ENCODE results near the gene TBC1D2B.

The TBC1D2B gene

GRCh38 chr15:78093242-78094020 is 15.9 kb upstream of the TBC1D2B start:
- H3K27me3 ChIP-seq (ENCODE audit: control insufficient read depth in 1 of 2, insufficient read depth in 2 of 2, low read length in 2 of 2), result no peaks in the 10 kb centered on the region
- no peak overlapping the region for H3K9ac ChIP-seq (ENCODE audit: low read length in 2 of 2)
- peaks cover 25% of the 10 kb centered on the region for H3K4me1 ChIP-seq (ENCODE audit: control insufficient read depth, insufficient read depth, low read length)
- no peak overlapping the region for H3K4me3 ChIP-seq (ENCODE audit: low read length in 2 of 2)
- no peak overlapping the region for H3K27ac ChIP-seq (ENCODE audit: low read length)
- no peaks in the 10 kb centered on the region for H3K36me3 ChIP-seq (ENCODE audit: control insufficient read depth in 2 of 2, insufficient read depth in 2 of 2, low read length in 2 of 2)
- no peaks in the 10 kb centered on the region for H3K9me3 ChIP-seq (ENCODE audit: control insufficient read depth in 2 of 2, low read length in 2 of 2)

DNA sequence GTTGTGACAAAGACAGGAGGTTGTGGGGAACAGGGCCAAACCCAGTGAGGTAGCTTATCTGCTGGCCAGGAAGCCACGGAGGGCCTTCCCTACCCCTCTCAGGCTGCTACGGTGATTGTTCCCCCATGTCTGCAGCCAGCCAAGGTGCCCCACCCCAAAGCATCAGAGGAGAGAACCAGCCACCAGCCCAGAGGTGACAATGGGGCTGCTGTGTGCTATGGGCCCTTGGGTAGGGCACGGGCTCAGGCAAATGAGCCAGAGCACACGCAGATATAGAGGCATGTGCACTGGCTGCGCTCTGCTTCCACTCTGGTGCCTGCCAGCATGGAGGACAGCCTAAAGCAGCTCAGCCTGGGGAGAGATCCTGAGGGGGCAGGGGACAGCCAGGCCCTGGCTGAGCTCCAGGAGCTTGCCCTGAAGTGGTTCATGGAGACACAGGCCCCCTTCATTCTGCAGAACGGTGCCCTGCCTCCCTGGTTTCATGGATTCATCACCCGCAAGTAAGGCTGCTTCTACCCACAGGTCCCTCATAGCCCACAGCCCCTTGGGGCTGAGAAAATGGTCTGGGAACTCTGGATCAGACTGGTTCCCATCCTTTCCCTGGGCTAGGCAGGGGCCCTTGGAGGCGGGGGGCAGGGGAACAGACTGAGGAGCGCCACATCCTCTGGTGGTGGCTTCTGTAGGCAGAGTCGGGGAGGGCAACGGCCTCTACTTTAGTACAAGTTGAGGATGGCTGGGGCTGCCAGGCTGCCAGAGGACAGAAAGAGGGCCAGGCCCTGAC is 14.9 kb upstream of the TBC1D2B start, which contains the start of gene SH2D7:
Gene SH2D7 (plus strand): TSS at position 301 of the 781 bp plus-strand sequence. CDS start 24 bp downstream, at position 325.
- Histone ChIP-seq H3K4me3 (ENCODE audit: low read length in 2 of 2) (no peak within 1 kb of the TSS), H3K27ac (ENCODE audit: low read length) (no peak within 1 kb of the TSS), H3K4me1 (ENCODE audit: control insufficient read depth, insufficient read depth, low read length) (peaks cover 25% of the 10 kb centered on the region), H3K9ac (ENCODE audit: low read length in 2 of 2) (no peak within 1 kb of the TSS), H3K9me3 (ENCODE audit: control insufficient read depth in 2 of 2, low read length in 2 of 2) (no peaks in the 10 kb centered on the region), H3K36me3 (ENCODE audit: control insufficient read depth in 2 of 2, insufficient read depth in 2 of 2, low read length in 2 of 2) (no peaks in the 10 kb centered on the region), H3K27me3 (ENCODE audit: control insufficient read depth in 1 of 2, insufficient read depth in 2 of 2, low read length in 2 of 2) (no peaks in the 10 kb centered on the region)

DNA sequence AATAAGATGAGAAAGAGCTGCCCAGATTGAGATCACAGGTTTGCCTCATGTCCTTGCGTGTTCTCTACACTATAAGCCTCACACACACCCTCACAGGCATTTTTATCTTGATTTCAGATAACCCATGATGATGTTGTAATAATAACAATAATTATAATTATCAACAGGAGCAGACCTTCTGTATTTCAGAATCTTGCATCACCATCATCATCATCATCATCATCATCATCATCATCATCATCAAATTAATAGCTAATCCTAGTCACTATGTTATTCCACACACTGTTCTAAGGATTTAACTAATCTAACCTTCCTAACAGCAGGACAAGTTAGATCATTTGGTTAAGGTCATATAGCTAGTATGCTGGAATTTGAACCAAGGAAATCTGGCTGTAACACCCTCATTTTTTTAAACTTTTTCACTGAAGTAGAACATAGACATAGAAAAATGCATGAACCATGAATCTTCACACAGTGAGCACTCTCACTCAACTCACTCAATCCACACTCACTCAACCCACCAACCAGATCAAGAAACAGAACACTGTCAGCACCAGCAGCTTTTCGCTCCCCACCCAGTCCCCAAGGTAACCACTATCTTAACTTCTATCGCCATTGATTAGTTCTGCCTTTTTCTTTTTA is 13.0 kb upstream of the TBC1D2B start:
- Histone ChIP-seq H3K27me3 (ENCODE audit: control insufficient read depth in 1 of 2, insufficient read depth in 2 of 2, low read length in 2 of 2) (no peaks in the 10 kb centered on the region), H3K27ac (ENCODE audit: low read length) (no peak overlapping the region), H3K9ac (ENCODE audit: low read length in 2 of 2) (no peak overlapping the region), H3K4me3 (ENCODE audit: low read length in 2 of 2) (no peak overlapping the region), H3K4me1 (ENCODE audit: control insufficient read depth, insufficient read depth, low read length) (peaks cover 25% of the 10 kb centered on the region), H3K9me3 (ENCODE audit: control insufficient read depth in 2 of 2, low read length in 2 of 2) (no peaks in the 10 kb centered on the region), H3K36me3 (ENCODE audit: control insufficient read depth in 2 of 2, insufficient read depth in 2 of 2, low read length in 2 of 2) (no peaks in the 10 kb centered on the region)

- Histone ChIP-seq H3K27ac (ENCODE audit: low read length) (no peak overlapping the region), H3K4me3 (ENCODE audit: low read length in 2 of 2) (no peak overlapping the region), H3K4me1 (ENCODE audit: control insufficient read depth, insufficient read depth, low read length) (peaks cover 18% of the 10 kb centered on the region), H3K36me3 (ENCODE audit: control insufficient read depth in 2 of 2, insufficient read depth in 2 of 2, low read length in 2 of 2) (no peaks in the 10 kb centered on the region), H3K9ac (ENCODE audit: low read length in 2 of 2) (no peak overlapping the region), H3K27me3 (ENCODE audit: control insufficient read depth in 1 of 2, insufficient read depth in 2 of 2, low read length in 2 of 2) (no peaks in the 10 kb centered on the region), H3K9me3 (ENCODE audit: control insufficient read depth in 2 of 2, low read length in 2 of 2) (no peaks in the 10 kb centered on the region)
These were observed 11.2 kb upstream of the TBC1D2B start for GRCh38 chr15:78088773-78089080.

DNA sequence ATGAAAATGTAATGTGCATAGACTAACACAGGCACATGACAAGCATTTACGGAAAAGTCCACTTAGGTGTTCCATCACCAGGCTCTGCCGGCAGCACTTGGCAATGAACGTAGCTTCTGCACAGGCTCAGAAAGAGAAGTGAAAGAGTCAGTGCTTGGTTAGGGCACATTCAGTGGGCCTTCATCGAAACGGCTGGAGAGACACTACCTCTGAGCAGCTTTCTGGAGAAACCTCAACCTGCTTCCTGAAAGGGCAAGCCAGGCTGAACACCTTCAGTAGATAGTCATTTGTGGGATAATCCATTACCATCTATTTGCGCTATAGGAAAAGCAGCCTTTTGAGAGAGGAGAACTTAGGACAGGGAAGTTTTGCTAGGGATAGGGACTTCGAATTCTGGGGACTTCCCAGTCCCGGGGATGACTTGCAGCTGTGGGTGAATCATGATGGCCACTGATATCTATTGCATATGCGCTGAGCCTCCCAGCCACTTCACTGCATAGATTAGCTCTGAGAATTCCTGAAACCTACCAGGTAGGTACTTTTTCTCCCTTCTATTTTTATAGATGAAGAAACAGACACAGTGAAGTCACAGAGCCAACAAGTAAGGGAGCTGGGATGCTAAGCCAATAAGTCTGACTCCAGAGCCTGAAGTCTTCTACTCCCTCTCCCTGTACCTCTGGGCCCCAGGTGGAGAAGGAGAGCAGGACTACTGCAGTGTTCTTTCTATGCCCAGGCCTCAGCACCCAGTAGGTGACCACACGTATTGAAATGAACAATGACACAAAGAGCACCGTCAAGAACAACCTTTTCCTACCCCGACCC is 10.7 kb upstream of the TBC1D2B start:
- Histone ChIP-seq H3K27ac (ENCODE audit: low read length) (no peak overlapping the region), H3K4me1 (ENCODE audit: control insufficient read depth, insufficient read depth, low read length) (peaks cover 12% of the 10 kb centered on the region)

DNA sequence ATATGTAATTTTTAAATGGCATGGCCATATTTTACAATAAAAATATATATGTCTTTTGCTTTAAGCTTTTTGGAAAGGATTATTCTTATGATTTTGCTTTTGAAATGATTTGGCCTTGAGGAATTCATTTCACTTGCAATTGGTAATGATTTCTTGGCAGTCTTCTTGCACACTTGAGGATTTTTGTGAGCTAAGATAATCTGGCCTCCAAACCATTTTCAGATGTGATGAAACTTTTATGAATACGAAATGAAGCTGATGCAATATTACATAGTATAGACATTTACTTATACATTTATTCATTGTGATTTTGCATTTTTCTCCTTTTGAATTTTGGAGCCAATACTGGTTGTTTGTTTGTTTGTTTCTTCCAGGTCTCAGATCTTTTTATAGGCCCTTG is 8.4 kb upstream of the TBC1D2B start:
- Histone ChIP-seq H3K9me3 (ENCODE audit: control insufficient read depth in 2 of 2, low read length in 2 of 2) (no peaks in the 10 kb centered on the region), H3K9ac (ENCODE audit: low read length in 2 of 2) (no peak overlapping the region), H3K27me3 (ENCODE audit: control insufficient read depth in 1 of 2, insufficient read depth in 2 of 2, low read length in 2 of 2) (no peaks in the 10 kb centered on the region), H3K36me3 (ENCODE audit: control insufficient read depth in 2 of 2, insufficient read depth in 2 of 2, low read length in 2 of 2) (no peaks in the 10 kb centered on the region), H3K4me3 (ENCODE audit: low read length in 2 of 2) (no peak overlapping the region), H3K4me1 (ENCODE audit: control insufficient read depth, insufficient read depth, low read length) (peaks cover 5% of the 10 kb centered on the region), H3K27ac (ENCODE audit: low read length) (no peak overlapping the region)

More for the DNA sequence above, 10.7 kb upstream of the TBC1D2B start:
- H3K27me3 ChIP-seq (ENCODE audit: control insufficient read depth in 1 of 2, insufficient read depth in 2 of 2, low read length in 2 of 2), result no peaks in the 10 kb centered on the region
- no peak overlapping the region for H3K4me3 ChIP-seq (ENCODE audit: low read length in 2 of 2)
- no peaks in the 10 kb centered on the region for H3K36me3 ChIP-seq (ENCODE audit: control insufficient read depth in 2 of 2, insufficient read depth in 2 of 2, low read length in 2 of 2)
- H3K9me3 ChIP-seq (ENCODE audit: control insufficient read depth in 2 of 2, low read length in 2 of 2), result no peaks in the 10 kb centered on the region
- no peak overlapping the region for H3K9ac ChIP-seq (ENCODE audit: low read length in 2 of 2)

DNA sequence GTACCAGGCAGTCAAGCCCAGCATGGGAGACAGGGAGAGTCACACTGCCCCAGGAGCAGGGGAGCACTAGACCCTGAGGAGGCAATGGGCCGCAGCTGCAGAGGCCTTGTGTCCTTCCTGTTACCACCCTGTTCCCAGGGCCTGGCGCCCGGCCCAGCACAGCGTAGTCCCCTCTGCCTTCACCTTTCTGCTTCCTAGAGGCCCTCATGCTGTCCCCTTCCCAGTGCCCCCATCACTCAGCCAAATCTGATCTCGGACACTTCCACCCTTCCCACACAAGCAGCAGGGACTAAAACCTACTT is 6.9 kb upstream of the TBC1D2B start:
- H3K4me3 ChIP-seq (ENCODE audit: low read length in 2 of 2), result no peak overlapping the region
- H3K9me3 ChIP-seq (ENCODE audit: control insufficient read depth in 2 of 2, low read length in 2 of 2), result no peaks in the 10 kb centered on the region
- H3K27me3 ChIP-seq (ENCODE audit: control insufficient read depth in 1 of 2, insufficient read depth in 2 of 2, low read length in 2 of 2), result no peaks in the 10 kb centered on the region
- no peaks in the 10 kb centered on the region for H3K36me3 ChIP-seq (ENCODE audit: control insufficient read depth in 2 of 2, insufficient read depth in 2 of 2, low read length in 2 of 2)
- H3K4me1 ChIP-seq (ENCODE audit: control insufficient read depth, insufficient read depth, low read length), result peaks cover 5% of the 10 kb centered on the region
- no peak overlapping the region for H3K27ac ChIP-seq (ENCODE audit: low read length)
- no peak overlapping the region for H3K9ac ChIP-seq (ENCODE audit: low read length in 2 of 2)

DNA sequence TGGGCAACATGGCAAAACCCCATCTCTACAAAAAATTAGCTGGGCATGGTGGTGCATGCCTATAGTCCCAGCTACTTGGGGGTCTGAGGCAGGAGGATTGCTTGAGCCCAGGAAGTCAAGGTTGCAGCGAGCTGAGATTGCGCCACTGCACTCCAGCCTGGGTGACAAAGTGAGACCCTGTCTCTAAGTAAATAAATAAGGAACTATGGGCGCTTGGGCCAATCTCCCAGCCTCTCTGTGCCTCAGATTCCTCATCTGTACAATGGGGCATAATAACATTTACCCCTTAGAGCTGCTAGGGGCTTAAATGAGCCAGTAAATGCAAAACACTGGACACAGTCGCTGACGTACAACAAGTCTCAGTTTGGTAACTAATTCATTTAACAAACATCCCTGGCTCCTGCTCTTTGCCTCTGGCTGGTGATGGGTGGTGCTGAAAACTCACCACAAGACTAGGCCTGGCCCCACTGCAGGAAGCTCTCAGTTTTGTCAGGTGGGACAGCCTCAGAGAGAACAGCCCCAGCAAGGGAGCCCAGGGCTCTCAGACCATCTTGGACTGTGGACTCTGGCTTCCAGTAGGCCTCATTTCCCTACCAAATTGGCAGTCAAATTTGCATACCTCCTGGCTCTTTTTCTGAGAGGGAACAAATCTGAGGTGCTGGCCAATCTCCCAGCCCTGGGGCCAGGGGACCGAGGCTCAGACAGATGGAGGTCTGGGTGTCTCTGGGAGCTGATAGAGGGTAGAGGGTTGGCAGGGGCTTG is 6.4 kb upstream of the TBC1D2B start:
- Histone ChIP-seq H3K27ac (ENCODE audit: low read length) (no peak overlapping the region), H3K4me3 (ENCODE audit: low read length in 2 of 2) (no peak overlapping the region), H3K4me1 (ENCODE audit: control insufficient read depth, insufficient read depth, low read length) (peaks cover 5% of the 10 kb centered on the region), H3K27me3 (ENCODE audit: control insufficient read depth in 1 of 2, insufficient read depth in 2 of 2, low read length in 2 of 2) (no peaks in the 10 kb centered on the region), H3K9ac (ENCODE audit: low read length in 2 of 2) (no peak overlapping the region), H3K36me3 (ENCODE audit: control insufficient read depth in 2 of 2, insufficient read depth in 2 of 2, low read length in 2 of 2) (no peaks in the 10 kb centered on the region), H3K9me3 (ENCODE audit: control insufficient read depth in 2 of 2, low read length in 2 of 2) (no peaks in the 10 kb centered on the region)

DNA sequence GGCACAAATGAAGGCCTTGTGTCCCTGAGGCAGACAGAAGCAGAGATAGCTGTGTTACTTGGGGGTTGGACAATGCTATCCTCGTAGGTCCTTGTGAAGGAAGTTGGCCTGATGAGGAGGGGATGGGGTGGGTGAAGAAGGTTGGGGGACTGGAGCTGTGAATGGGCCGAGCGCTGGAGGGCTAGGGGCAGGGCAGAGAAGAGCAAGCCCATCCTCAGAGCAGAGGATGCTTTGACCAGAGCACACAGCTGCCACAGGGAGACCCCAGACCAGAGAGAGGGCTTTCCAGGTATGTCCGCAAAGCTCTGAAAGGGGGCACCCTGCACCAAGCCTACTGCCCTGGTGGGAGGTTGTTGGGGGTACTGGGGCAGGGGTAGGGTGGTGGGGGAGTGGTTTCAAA is 5.7 kb upstream of the TBC1D2B start:
- Histone ChIP-seq H3K36me3 (ENCODE audit: control insufficient read depth in 2 of 2, insufficient read depth in 2 of 2, low read length in 2 of 2) (no peaks in the 10 kb centered on the region), H3K4me1 (ENCODE audit: control insufficient read depth, insufficient read depth, low read length) (peaks cover 5% of the 10 kb centered on the region), H3K27ac (ENCODE audit: low read length) (no peak overlapping the region)

DNA sequence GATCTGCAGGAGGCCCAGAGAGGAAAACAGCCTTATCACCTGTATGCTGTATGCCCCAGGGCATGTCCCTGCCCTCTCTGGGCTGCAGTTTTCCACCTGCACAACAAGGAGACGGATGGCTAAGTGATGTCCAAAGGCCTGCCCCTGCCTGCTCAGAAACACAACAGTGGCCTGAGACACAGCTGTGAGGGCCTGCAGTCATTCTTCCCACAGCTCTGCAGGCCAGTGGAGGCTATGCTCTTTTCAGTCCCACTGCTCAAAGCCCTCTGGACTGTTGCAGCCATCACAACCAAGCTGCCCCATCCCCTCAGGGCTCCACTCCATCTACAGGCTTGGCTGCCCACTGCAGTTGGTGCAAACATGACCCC is 5.2 kb upstream of the TBC1D2B start:
- H3K9ac ChIP-seq (ENCODE audit: low read length in 2 of 2), result no peak overlapping the region
- peaks cover 8% of the 10 kb centered on the region for H3K4me1 ChIP-seq (ENCODE audit: control insufficient read depth, insufficient read depth, low read length)
- no peak overlapping the region for H3K4me3 ChIP-seq (ENCODE audit: low read length in 2 of 2)
- no peaks in the 10 kb centered on the region for H3K9me3 ChIP-seq (ENCODE audit: control insufficient read depth in 2 of 2, low read length in 2 of 2)
- H3K27ac ChIP-seq (ENCODE audit: low read length), result no peak overlapping the region
- no peaks in the 10 kb centered on the region for H3K36me3 ChIP-seq (ENCODE audit: control insufficient read depth in 2 of 2, insufficient read depth in 2 of 2, low read length in 2 of 2)
- no peaks in the 10 kb centered on the region for H3K27me3 ChIP-seq (ENCODE audit: control insufficient read depth in 1 of 2, insufficient read depth in 2 of 2, low read length in 2 of 2)

More for the DNA sequence above, 5.7 kb upstream of the TBC1D2B start:
- H3K9me3 ChIP-seq (ENCODE audit: control insufficient read depth in 2 of 2, low read length in 2 of 2), result no peaks in the 10 kb centered on the region
- H3K27me3 ChIP-seq (ENCODE audit: control insufficient read depth in 1 of 2, insufficient read depth in 2 of 2, low read length in 2 of 2), result no peaks in the 10 kb centered on the region
- H3K4me3 ChIP-seq (ENCODE audit: low read length in 2 of 2), result no peak overlapping the region
- no peak overlapping the region for H3K9ac ChIP-seq (ENCODE audit: low read length in 2 of 2)

Data from stomach smooth muscle (tissue), 2 donors.